ENCODE measurements around the gene C3orf18.

GRCh38 chr3:50603261-50604109 lies 35.9 kb upstream of the C3orf18 start:
- no peak for TF ChIP-seq EZH2phosphoT487 (IDR thresholded peaks at IDR 0.05; ENCODE audit: low read depth, severe bottlenecking, unreplicated experiment)
- TF ChIP-seq CTCF (IDR thresholded peaks at IDR 0.05; ENCODE audit: poor library complexity) = no peak
